DOHH2 (cell line): ENCODE data around the gene KNDC1.

Experiments used
- H3F3A ChIP-seq: fragments of 200-600 bp; sonication (generic), shearing (Covaris generic); 2 replicates; pipeline ENCODE4 v1.6.0; 2016; ENCODE audit warnings: antibody characterized with exemption, mild to moderate bottlenecking; ENCODE audit not compliant: control insufficient read depth, insufficient read depth
- H3K27ac ChIP-seq: fragments of 200-600 bp; sonication (generic); 2 replicates; pipeline ENCODE4 v1.5.1; 2014; ENCODE audit warnings: low read depth, mild to moderate bottlenecking, low read length, moderate library complexity
- H3K27me3 ChIP-seq: fragments of 200-600 bp; sonication (generic); 2 replicates; pipeline ENCODE4 v1.6.1; 2014; ENCODE audit warnings: mild to moderate bottlenecking, low read length, mixed read lengths; ENCODE audit not compliant: control insufficient read depth
- H3K36me3 ChIP-seq: fragments of 200-600 bp; sonication (generic); 2 replicates; pipeline ENCODE4 v1.6.1; 2014; ENCODE audit warnings: mild to moderate bottlenecking, low read length, moderate library complexity, mixed read lengths; ENCODE audit not compliant: control insufficient read depth
- H3K4me1 ChIP-seq: fragments of 200-600 bp; sonication (generic); 2 replicates; pipeline ENCODE4 v1.6.1; 2014; ENCODE audit warnings: mild to moderate bottlenecking, low read length, mixed read lengths; ENCODE audit not compliant: control insufficient read depth
- H3K4me2 ChIP-seq: fragments of 200-600 bp; sonication (generic); 2 replicates; pipeline ENCODE4 v1.6.0; 2014; ENCODE audit warnings: mild to moderate bottlenecking, low read length, moderate library complexity
- H3K4me3 ChIP-seq: fragments of 200-600 bp; sonication (generic); 2 replicates; pipeline ENCODE4 v1.5.1; 2014; ENCODE audit warnings: mild to moderate bottlenecking, low read length, mixed read lengths
- H3K79me2 ChIP-seq: fragments of 200-600 bp; sonication (generic); 2 replicates; pipeline ENCODE4 v1.6.1; 2014; ENCODE audit warnings: mild to moderate bottlenecking, low read length, mixed read lengths; ENCODE audit not compliant: control insufficient read depth
- H3K9me2 ChIP-seq: fragments of 200-600 bp; sonication (generic); replicated peaks from 2 replicates; pipeline ENCODE4 v1.6.1; 2014; ENCODE audit warnings: mild to moderate bottlenecking, low read length, mixed read lengths; ENCODE audit not compliant: control insufficient read depth
- H3K9me3 ChIP-seq: fragments of 200-600 bp; sonication (generic); 2 replicates; pipeline ENCODE4 v1.6.1; 2014; ENCODE audit warnings: antibody characterized with exemption, low read length, mixed read lengths; ENCODE audit not compliant: control insufficient read depth, insufficient read depth
- H4K20me1 ChIP-seq: fragments of 200-600 bp; sonication (generic); 2 replicates; pipeline ENCODE4 v1.6.0; 2014; ENCODE audit warnings: low read depth, mild to moderate bottlenecking, antibody characterized with exemption, low read length, moderate library complexity; ENCODE audit not compliant: control insufficient read depth, insufficient read depth
- CTCF ChIP-seq: fragments of 200-600 bp; sonication (generic); IDR thresholded peaks from one replicate; pipeline ENCODE4 v1.5.1; 2014; ENCODE audit warnings: antibody characterized with exemption, mild to moderate bottlenecking, low read depth, low read length; ENCODE audit not compliant: poor library complexity, severe bottlenecking
- EZH2phosphoT487 ChIP-seq: fragments of 200-600 bp; sonication (generic); IDR thresholded peaks from 2 replicates; pipeline ENCODE4 v1.6.1; 2017; ENCODE audit warnings: borderline replicate concordance, mild to moderate bottlenecking, antibody characterized with exemption, low read length, moderate library complexity, mixed read lengths

Gene KNDC1

GRCh38 chr10:133239990-133240389, 80.0 kb downstream of the KNDC1 start:
- Histone ChIP-seq H3K4me1 (no peaks in the 10 kb centered on the region), H4K20me1 (no peaks in the 10 kb centered on the region)
- TF ChIP-seq EZH2phosphoT487: no peak
- TF ChIP-seq CTCF: no peak

GRCh38 chr10:133241501-133242205, 81.6 kb downstream of the KNDC1 start:
- Histone ChIP-seq H4K20me1 (no peaks in the 10 kb centered on the region), H3K36me3 (no peaks in the 10 kb centered on the region), H3K27ac (no peak overlapping the region), H3F3A (no peaks in the 10 kb centered on the region), H3K79me2 (no peaks in the 10 kb centered on the region), H3K9me3 (no peaks in the 10 kb centered on the region), H3K4me1 (no peaks in the 10 kb centered on the region), H3K27me3 (peaks cover 10% of the 10 kb centered on the region), H3K4me2 (no peak overlapping the region), H3K9me2 (no peaks in the 10 kb centered on the region), H3K4me3 (no peak overlapping the region)
- TF ChIP-seq EZH2phosphoT487 (no peak), CTCF (no peak)

More at GRCh38 chr10:133239990-133240389, 80.0 kb downstream of the KNDC1 start:
- Histone ChIP-seq H3K9me3 (no peaks in the 10 kb centered on the region), H3K36me3 (no peaks in the 10 kb centered on the region), H3K4me3 (no peak overlapping the region), H3F3A (no peaks in the 10 kb centered on the region), H3K27me3 (peaks cover 10% of the 10 kb centered on the region), H3K9me2 (no peaks in the 10 kb centered on the region), H3K79me2 (no peaks in the 10 kb centered on the region), H3K4me2 (no peak overlapping the region), H3K27ac (no peak overlapping the region)

GRCh38 chr10:133242611-133243356, 82.8 kb downstream of the KNDC1 start:
- no peaks in the 10 kb centered on the region for H3F3A ChIP-seq
- H3K4me3 ChIP-seq: no peak overlapping the region
- no peaks in the 10 kb centered on the region for H3K9me2 ChIP-seq
- H3K79me2 ChIP-seq: no peaks in the 10 kb centered on the region
- H3K4me2 ChIP-seq: no peak overlapping the region
- TF ChIP-seq EZH2phosphoT487 (no peak), CTCF (no peak)
- no peaks in the 10 kb centered on the region for H3K9me3 ChIP-seq
- H3K36me3 ChIP-seq: no peaks in the 10 kb centered on the region
- no peaks in the 10 kb centered on the region for H4K20me1 ChIP-seq
- H3K27ac ChIP-seq: no peak overlapping the region
- peaks cover 10% of the 10 kb centered on the region for H3K27me3 ChIP-seq
- no peaks in the 10 kb centered on the region for H3K4me1 ChIP-seq
